Measurements from ENCODE around the gene TMEM138.

The TMEM138 gene

GRCh38 chr11:61361741-61362541, at the start of gene TMEM138, which contains the start of gene CYB561A3:
TSS of gene TMEM138 (plus strand) at chr11:61362374. CDS start at chr11:61364391, 2,017 bp downstream.
TSS of gene CYB561A3 (minus strand) at chr11:61361882. CDS start at chr11:61356713, 5,169 bp downstream.
- DNase-seq (ENCODE audit: low spot score) = peak; percentile 94

- DNase-seq (ENCODE audit: low spot score) = no peak
Observed at GRCh38 chr11:61315260-61315659, 46.9 kb upstream of the TMEM138 start.

- no peak for DNase-seq (ENCODE audit: low spot score)
Observed at GRCh38 chr11:61325649-61326414, 36.3 kb upstream of the TMEM138 start.

- DNase-seq (ENCODE audit: low spot score) = no peak
Observed at GRCh38 chr11:61327669-61328071, 34.5 kb upstream of the TMEM138 start.

GRCh38 chr11:61328351-61328750, 33.8 kb upstream of the TMEM138 start:
- DNase-seq (ENCODE audit: low spot score) = no peak

- DNase-seq (ENCODE audit: low spot score) = no peak
Observed at GRCh38 chr11:61329871-61330270, 32.3 kb upstream of the TMEM138 start.

- no peak for DNase-seq (ENCODE audit: low spot score)
Observed at GRCh38 chr11:61331651-61332050, 30.5 kb upstream of the TMEM138 start.

GRCh38 chr11:61332281-61332796, 29.8 kb upstream of the TMEM138 start:
- peak; percentile 6 for DNase-seq (ENCODE audit: low spot score)

GRCh38 chr11:61332797-61333549, 29.2 kb upstream of the TMEM138 start, which contains the start of the genes DDB1 and TKFC:
TSS of gene DDB1 (minus strand) at chr11:61333105. CDS start at chr11:61332968, 137 bp downstream.
TSS of gene TKFC (plus strand) at chr11:61333228. CDS start at chr11:61334729, 1,501 bp downstream.
- peak; percentile 88 for DNase-seq (ENCODE audit: low spot score)

GRCh38 chr11:61333550-61334433, 28.4 kb upstream of the TMEM138 start:
- no peak for DNase-seq (ENCODE audit: low spot score)

GRCh38 chr11:61334434-61335354, 27.5 kb upstream of the TMEM138 start:
- DNase-seq (ENCODE audit: low spot score) = no peak

- DNase-seq (ENCODE audit: low spot score) = no peak
Observed at GRCh38 chr11:61335355-61335710, 26.8 kb upstream of the TMEM138 start.

- peak; percentile 42 for DNase-seq (ENCODE audit: low spot score)
Observed at GRCh38 chr11:61336171-61336935, 25.8 kb upstream of the TMEM138 start.

GRCh38 chr11:61337706-61338470, 24.3 kb upstream of the TMEM138 start:
- no peak for DNase-seq (ENCODE audit: low spot score)

- DNase-seq (ENCODE audit: low spot score) = no peak
Observed at GRCh38 chr11:61338783-61339489, 23.2 kb upstream of the TMEM138 start.

- DNase-seq (ENCODE audit: low spot score) = no peak
Observed at GRCh38 chr11:61339490-61339878, 22.7 kb upstream of the TMEM138 start.

GRCh38 chr11:61340979-61341378, 21.2 kb upstream of the TMEM138 start:
- no peak for DNase-seq (ENCODE audit: low spot score)

GRCh38 chr11:61341706-61342105, 20.5 kb upstream of the TMEM138 start:
- no peak for DNase-seq (ENCODE audit: low spot score)

Measured in globus pallidus (tissue), 1 donor.